GM23338 (cell line): ENCODE results near the gene HNRNPR. TPM values are rescaled to one million over a fixed set of nuclear protein-coding genes. Genes with fewer than 3 reads are reported as not detected.

Source experiments
- ATAC-seq: fragments of 200-7000 bp; cut with Tn5 transposase; 3 replicates; pipeline ENCODE4 v1.9.1; 2020
- DNase-seq: peaks from one replicate; pipeline ENCODE4 v3.0.0-alpha.2; 2015; ENCODE audit warnings: low spot score
- H2AFZ ChIP-seq: fragments of 200-600 bp; sonication (generic); 2 replicates; pipeline ENCODE4 v1.8.0; 2016; ENCODE audit warnings: antibody characterized with exemption, mild to moderate bottlenecking, moderate library complexity
- H3F3A ChIP-seq: fragments of 200-600 bp; sonication (generic); replicated peaks from 2 replicates; pipeline ENCODE4 v1.8.0; 2017; ENCODE audit warnings: antibody characterized with exemption, mixed run types, low read depth
- H3K27ac ChIP-seq: fragments of 200-600 bp; sonication (generic); 2 replicates; pipeline ENCODE4 v1.6.1; 2016; ENCODE audit warnings: low read depth
- H3K27me3 ChIP-seq: fragments of 200-600 bp; sonication (generic); 2 replicates; pipeline ENCODE4 v1.8.0; 2016; ENCODE audit warnings: mild to moderate bottlenecking, mixed run types, moderate library complexity; ENCODE audit not compliant: insufficient read depth
- H3K36me3 ChIP-seq: fragments of 200-600 bp; sonication (generic); 2 replicates; pipeline ENCODE4 v1.8.0; 2016; ENCODE audit warnings: mild to moderate bottlenecking; ENCODE audit not compliant: insufficient read depth
- H3K4me1 ChIP-seq: fragments of 200-600 bp; sonication (generic); 2 replicates; pipeline ENCODE4 v1.8.0; 2016; ENCODE audit warnings: mild to moderate bottlenecking, moderate library complexity; ENCODE audit not compliant: insufficient read depth
- H3K4me2 ChIP-seq: fragments of 200-600 bp; sonication (generic); 2 replicates; pipeline ENCODE4 v1.7.1; 2017; ENCODE audit warnings: mixed run types
- H3K4me3 ChIP-seq: fragments of 200-600 bp; sonication (generic); 2 replicates; pipeline ENCODE4 v1.6.1; 2016; ENCODE audit warnings: mixed run types
- H3K79me2 ChIP-seq: fragments of 200-600 bp; sonication (generic); replicated peaks from 2 replicates; pipeline ENCODE4 v1.8.0; 2017; ENCODE audit warnings: mild to moderate bottlenecking; ENCODE audit not compliant: insufficient read depth
- H3K9me2 ChIP-seq: fragments of 200-600 bp; sonication (generic); 2 replicates; pipeline ENCODE4 v1.8.0; 2017; ENCODE audit not compliant: insufficient read depth
- H4K20me1 ChIP-seq: fragments of 200-600 bp; sonication (generic); replicated peaks from 2 replicates; pipeline ENCODE4 v1.8.0; 2017; ENCODE audit warnings: mild to moderate bottlenecking; ENCODE audit not compliant: insufficient read depth
- H3K27ac Mint-ChIP-seq: 2 replicates; pipeline ENCODE4 v1.8.0; 2020; ENCODE audit warnings: inconsistent platforms, mild to moderate bottlenecking, moderate library complexity, mixed read lengths
- H3K27me3 Mint-ChIP-seq: 3 replicates; pipeline ENCODE4 v1.8.0; 2022; ENCODE audit warnings: low read depth, mild to moderate bottlenecking, moderate library complexity, mixed read lengths, inconsistent platforms; ENCODE audit not compliant: insufficient read depth, poor library complexity
- H3K36me3 Mint-ChIP-seq: 3 replicates; pipeline ENCODE4 v1.8.0; 2021; ENCODE audit warnings: low read depth, mild to moderate bottlenecking, inconsistent platforms, moderate library complexity, mixed read lengths
- H3K4me1 Mint-ChIP-seq: 3 replicates; pipeline ENCODE4 v1.8.0; 2020; ENCODE audit warnings: mild to moderate bottlenecking, inconsistent platforms, mixed read lengths
- H3K4me3 Mint-ChIP-seq: 3 replicates; pipeline ENCODE4 v1.8.0; 2021; ENCODE audit warnings: moderate library complexity, mild to moderate bottlenecking, inconsistent platforms, mixed read lengths
- H3K9me3 Mint-ChIP-seq: 3 replicates; pipeline ENCODE4 v1.8.0; 2020; ENCODE audit warnings: moderate library complexity, mild to moderate bottlenecking, inconsistent platforms, mixed read lengths
- CREB1 ChIP-seq: fragments of 250-450 bp; sonication (Bioruptor Pico); IDR thresholded peaks from 2 replicates; pipeline ENCODE4 v1.5.0; 2020; ENCODE audit warnings: low read depth, mild to moderate bottlenecking, moderate library complexity
- CTCF ChIP-seq, 2 experiments: fragments of 200-600 bp in 1 of 2; sonication (generic) in 1 of 2; conservative IDR thresholded peaks; 2 replicates each; pipeline versions ENCODE4 v1.5.1 to v1.6.1; 2016 to 2017; ENCODE audit warnings: antibody characterized with exemption in 2 of 2, low read depth in 2 of 2, mild to moderate bottlenecking in 2 of 2, moderate library complexity in 1 of 2
- JUNB ChIP-seq: IDR thresholded peaks from one replicate; pipeline ENCODE4 v1.6.1; 2016; ENCODE audit warnings: antibody characterized with exemption; ENCODE audit not compliant: unreplicated experiment
- POLR2AphosphoS5 ChIP-seq: IDR thresholded peaks from 2 replicates; pipeline ENCODE4 v1.6.1; 2016; ENCODE audit warnings: antibody characterized with exemption, low read depth
- REST ChIP-seq: IDR thresholded peaks from one replicate; pipeline ENCODE4 v1.6.1; 2018; ENCODE audit warnings: antibody characterized with exemption; ENCODE audit not compliant: unreplicated experiment
- STAT1 ChIP-seq: IDR thresholded peaks from one replicate; pipeline ENCODE4 v1.6.1; 2016; ENCODE audit warnings: antibody characterized with exemption; ENCODE audit not compliant: unreplicated experiment
- ZNF331 ChIP-seq: fragments of 250-450 bp; sonication (Bioruptor Pico); IDR thresholded peaks from 2 replicates; pipeline ENCODE4 v1.5.0; 2020; ENCODE audit warnings: low read depth, mild to moderate bottlenecking, moderate library complexity
- ZNF462 ChIP-seq: fragments of 250-450 bp; sonication (Bioruptor Pico); IDR thresholded peaks from 2 replicates; pipeline ENCODE4 v1.5.0; 2020; ENCODE audit warnings: mild to moderate bottlenecking, moderate library complexity
- polyA plus RNA-seq: library from polyadenylated mRNA; unstranded; fragments of >200 nt; fragmentation: Nextera tagmentation; extraction: Ambion mirVana; gene quantifications from 2 replicates; pipeline ENCODE4 v1.2.1, GENCODE V29; 2016
- total RNA-seq: library from RNA; depleted of rRNA; stranded (reverse); fragments of >200 nt; shearing (Covaris generic); gene quantifications from 2 replicates; pipeline ENCODE4 v1.2.3, GENCODE V29; 2014

Gene HNRNPR
- total and polyA plus RNA-seq, 2 experiments from 2014 or later: 147 to 200 TPM

- Histone ChIP-seq H3K4me3 (no peak overlapping the region), H3K27me3 (no peaks in the 10 kb centered on the region), H3K9me2 (no peaks in the 10 kb centered on the region), H3K27ac (no peak overlapping the region), H2AFZ (no peak overlapping the region), H3K4me2 (peak overlapping the region; percentile 7; the same call in 1 of the 2 replicates), H4K20me1 (peaks cover 76% of the 10 kb centered on the region), H3F3A (peaks cover 4% of the 10 kb centered on the region; the same call in 1 of the 2 replicates), H3K79me2 (peaks cover 84% of the 10 kb centered on the region), H3K36me3 (peaks cover 31% of the 10 kb centered on the region), H3K4me1 (peaks cover 30% of the 10 kb centered on the region)
- DNase-seq (no peak), ATAC-seq (no peak)
- Mint-ChIP-seq H3K36me3 (peaks cover 37% of the 10 kb centered on the region), H3K9me3 (no peaks in the 10 kb centered on the region), H3K4me1 (peaks cover 30% of the 10 kb centered on the region), H3K27me3 (peaks cover 5% of the 10 kb centered on the region), H3K4me3 (peak overlapping the region; percentile 2; the same call in 1 of the 3 replicates), H3K27ac (no peak overlapping the region; the same call in 1 of the 2 replicates)
- TF ChIP-seq REST (no peak), CREB1 (CRISPR knock-in tag) (no peak), POLR2AphosphoS5 (no peak), JUNB (no peak), STAT1 (no peak), ZNF462 (no peak), ZNF331 (CRISPR knock-in tag) (no peak), CTCF (conservative IDR thresholded peaks at IDR 0.05; ENCODE audit: low read depth in 2 of 2) (no peak)
Measured at GRCh38 chr1:23339632-23340031, 4.5 kb downstream of the HNRNPR start.
